Hepatocyte (in vitro differentiated cells): ENCODE data around the gene KMT2B. TPM values are rescaled to one million over a fixed set of nuclear protein-coding genes. Genes with fewer than 3 reads are reported as not detected.

Source experiments
- DNase-seq: peaks from one replicate; pipeline ENCODE4 v3.0.0-alpha.2; 2016; ENCODE audit warnings: low spot score
- H2AFZ ChIP-seq: fragments of 200-600 bp; sonication (generic); 2 replicates; pipeline ENCODE4 v1.6.0; 2016; ENCODE audit warnings: antibody characterized with exemption, mild to moderate bottlenecking
- H3K27ac ChIP-seq: fragments of 200-600 bp; sonication (generic); 2 replicates; pipeline ENCODE4 v1.5.1; 2016; ENCODE audit warnings: mild to moderate bottlenecking
- H3K27me3 ChIP-seq: fragments of 200-600 bp; sonication (generic); 2 replicates; pipeline ENCODE4 v1.6.1; 2016
- H3K36me3 ChIP-seq: fragments of 200-600 bp; sonication (generic); replicated peaks from 2 replicates; pipeline ENCODE4 v1.5.1; 2016; ENCODE audit warnings: low read depth; ENCODE audit not compliant: insufficient read depth
- H3K4me1 ChIP-seq: fragments of 200-600 bp; sonication (generic); 2 replicates; pipeline ENCODE4 v1.5.1; 2016; ENCODE audit warnings: mild to moderate bottlenecking, moderate library complexity; ENCODE audit not compliant: insufficient read depth
- H3K4me2 ChIP-seq: fragments of 200-600 bp; sonication (generic); 2 replicates; pipeline ENCODE4 v1.6.0; 2016
- H3K4me3 ChIP-seq: fragments of 200-600 bp; sonication (generic); 2 replicates; pipeline ENCODE4 v1.5.1; 2016; ENCODE audit warnings: mild to moderate bottlenecking
- H3K79me2 ChIP-seq: fragments of 200-600 bp; sonication (generic); 2 replicates; pipeline ENCODE4 v1.6.0; 2017; ENCODE audit warnings: mild to moderate bottlenecking
- H3K9me2 ChIP-seq: fragments of 200-600 bp; sonication (generic); replicated peaks from 2 replicates; pipeline ENCODE4 v1.6.0; 2017; ENCODE audit warnings: mild to moderate bottlenecking; ENCODE audit not compliant: insufficient read depth
- H3K9me3 ChIP-seq: fragments of 200-600 bp; sonication (generic); 2 replicates; pipeline ENCODE4 v1.5.1; 2016; ENCODE audit warnings: low read depth, mild to moderate bottlenecking
- H4K20me1 ChIP-seq: fragments of 200-600 bp; sonication (generic); 2 replicates; pipeline ENCODE4 v1.6.0; 2016; ENCODE audit warnings: mild to moderate bottlenecking; ENCODE audit not compliant: insufficient read depth, poor library complexity, severe bottlenecking
- CTCF ChIP-seq: fragments of 200-600 bp; sonication (generic); IDR thresholded peaks from 2 replicates; pipeline ENCODE4 v1.5.1; 2016; ENCODE audit warnings: antibody characterized with exemption, mild to moderate bottlenecking; ENCODE audit not compliant: poor library complexity
- EZH2 ChIP-seq: fragments of 200-600 bp; sonication (generic); IDR thresholded peaks from 2 replicates; pipeline ENCODE4 v1.6.1; 2016; ENCODE audit warnings: antibody characterized with exemption, mild to moderate bottlenecking, borderline replicate concordance
- EZH2phosphoT487 ChIP-seq: fragments of 200-600 bp; sonication (generic); IDR thresholded peaks from one replicate; pipeline ENCODE4 v1.6.1; 2018; ENCODE audit warnings: antibody characterized with exemption, mild to moderate bottlenecking, low read depth, moderate library complexity; ENCODE audit not compliant: unreplicated experiment, severe bottlenecking
- WGBS: methylation state at CpG from one replicate; pipeline ENCODE4 v1.1.6; 2016; ENCODE audit warnings: low lambda C conversion rate; ENCODE audit errors: missing lambda C conversion rate; 5-methylcytosine and 5-hydroxymethylcytosine counted together
- polyA plus RNA-seq: library from polyadenylated mRNA; unstranded; fragments of >200 nt; fragmentation: Nextera tagmentation; extraction: Ambion mirVana; gene quantifications from 2 replicates; pipeline ENCODE4 v1.2.1, GENCODE V29; 2016
- total RNA-seq: library from RNA; depleted of rRNA; stranded (reverse); fragments of >200 nt; gene quantifications from 2 replicates; pipeline ENCODE4 v1.2.3, GENCODE V29; 2014

The KMT2B gene
- total and polyA plus RNA-seq, 2 experiments from 2014 or later, result 9.3 to 12.8 TPM

DNA sequence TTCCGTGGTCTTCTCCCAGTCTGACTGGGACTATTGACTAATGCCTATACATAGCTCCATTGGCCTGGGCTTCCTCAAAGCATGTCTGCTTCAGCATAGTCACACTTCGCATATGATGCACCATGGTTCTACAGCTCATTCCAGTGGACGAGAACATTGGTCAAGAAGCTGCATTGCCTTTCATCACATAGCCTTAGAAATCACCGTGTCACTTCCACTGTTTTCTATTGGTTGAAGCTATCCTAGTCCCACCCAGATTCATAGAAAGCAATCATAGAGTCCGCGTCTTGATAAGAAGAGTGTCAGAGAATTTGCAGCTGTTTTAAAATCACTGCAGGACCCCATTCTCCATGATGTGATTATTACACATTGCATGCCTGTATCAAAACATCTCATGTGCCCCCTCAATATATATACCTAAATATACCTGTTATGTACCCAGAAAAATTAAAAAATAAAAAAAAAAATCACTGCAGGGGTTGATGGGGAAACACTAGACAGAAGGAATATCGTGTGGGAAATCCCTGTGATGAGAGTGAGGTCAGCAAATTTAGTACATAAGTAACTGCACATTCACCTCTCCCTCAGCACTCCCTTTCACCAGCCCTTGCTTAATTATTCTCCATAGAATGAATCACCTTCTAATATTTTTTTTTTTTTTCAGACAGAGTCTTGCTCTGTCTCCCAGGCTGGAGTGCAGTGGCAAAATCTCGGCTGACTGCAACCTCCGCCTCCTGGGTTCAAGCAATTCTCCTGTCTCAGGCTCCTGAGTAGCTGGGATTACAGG, 55.4 kb downstream of the KMT2B start:
- 69% methylated on average over 9 of the region's 9 CpGs for WGBS

DNA sequence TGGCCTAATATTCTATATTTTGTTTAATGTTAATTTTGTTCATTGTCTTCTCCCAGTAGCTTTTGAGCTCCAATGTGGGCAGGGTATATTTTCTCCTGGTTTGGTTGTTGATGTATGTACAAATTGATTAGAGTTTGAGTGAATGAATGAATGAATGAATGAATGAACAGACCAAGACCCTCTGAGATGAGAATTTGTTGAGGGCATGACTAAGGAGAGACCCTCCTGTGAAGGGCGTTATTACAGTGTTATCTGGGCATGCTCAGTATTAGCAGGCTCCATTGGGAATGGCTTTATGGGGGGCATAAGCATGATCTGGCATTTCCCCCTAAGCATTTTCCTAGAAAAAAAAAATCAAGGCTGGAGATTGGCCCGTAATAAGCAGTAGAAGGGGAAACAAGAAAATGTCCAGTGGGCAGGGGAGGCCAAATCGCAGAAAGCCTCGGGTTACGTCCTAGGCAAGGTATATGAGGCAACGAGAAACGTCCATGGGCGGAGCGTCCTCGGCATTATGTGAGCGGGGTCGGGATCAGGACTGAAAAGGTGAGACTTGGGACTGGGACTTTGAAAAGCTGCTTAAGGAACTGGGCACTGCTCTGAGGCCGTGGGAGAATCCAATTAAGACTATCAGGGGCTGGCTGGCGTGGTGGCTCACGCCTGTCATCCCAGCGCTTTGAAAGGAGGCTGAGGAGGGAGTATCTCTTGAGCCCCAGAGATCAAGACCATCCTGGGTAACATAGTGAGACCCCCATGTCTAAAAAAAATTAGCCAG, 56.7 kb downstream of the KMT2B start:
- H3K4me3 ChIP-seq, result no peak overlapping the region
- TF ChIP-seq EZH2phosphoT487 (no peak), EZH2 (no peak), CTCF (no peak)
- H3K27me3 ChIP-seq, result no peaks in the 10 kb centered on the region
- no peak overlapping the region for H2AFZ ChIP-seq
- no peaks in the 10 kb centered on the region for H3K9me2 ChIP-seq
- peaks cover 10% of the 10 kb centered on the region for H3K4me1 ChIP-seq
- no peaks in the 10 kb centered on the region for H4K20me1 ChIP-seq
- 52% methylated on average over 16 of the region's 16 CpGs for WGBS
- H3K9me3 ChIP-seq, result no peaks in the 10 kb centered on the region
- H3K79me2 ChIP-seq, result peaks cover 4% of the 10 kb centered on the region
- peak overlapping the region; percentile 67 for H3K4me2 ChIP-seq
- DNase-seq, result no peak
- no peak overlapping the region for H3K27ac ChIP-seq
- no peaks in the 10 kb centered on the region for H3K36me3 ChIP-seq

More for the DNA sequence above, 55.4 kb downstream of the KMT2B start:
- Histone ChIP-seq H3K9me2 (no peaks in the 10 kb centered on the region), H3K4me1 (peaks cover 10% of the 10 kb centered on the region), H3K4me2 (no peak overlapping the region), H3K4me3 (no peak overlapping the region), H4K20me1 (no peaks in the 10 kb centered on the region), H3K36me3 (no peaks in the 10 kb centered on the region), H3K9me3 (no peaks in the 10 kb centered on the region), H3K79me2 (peaks cover 4% of the 10 kb centered on the region), H3K27ac (no peak overlapping the region), H2AFZ (no peak overlapping the region), H3K27me3 (no peaks in the 10 kb centered on the region)
- no peak for DNase-seq
- TF ChIP-seq EZH2, result no peak
- no peak for TF ChIP-seq EZH2phosphoT487
- TF ChIP-seq CTCF, result no peak

- no peaks in the 10 kb centered on the region for H3K9me2 ChIP-seq
- no peak for DNase-seq
- H3K9me3 ChIP-seq, result no peaks in the 10 kb centered on the region
- no peak overlapping the region for H3K4me3 ChIP-seq
- TF ChIP-seq EZH2phosphoT487 (no peak), CTCF (no peak), EZH2 (no peak)
- no peaks in the 10 kb centered on the region for H3K36me3 ChIP-seq
- 26% methylated on average over 9 of the region's 9 CpGs for WGBS
- peak overlapping the region; percentile 67 for H3K4me2 ChIP-seq
- H3K79me2 ChIP-seq, result peaks cover 4% of the 10 kb centered on the region
- H3K27ac ChIP-seq, result no peak overlapping the region
- H2AFZ ChIP-seq, result no peak overlapping the region
- H3K4me1 ChIP-seq, result peaks cover 10% of the 10 kb centered on the region
- no peaks in the 10 kb centered on the region for H3K27me3 ChIP-seq
- no peaks in the 10 kb centered on the region for H4K20me1 ChIP-seq
Measured at GRCh38 chr19:35775046-35775297, 57.2 kb downstream of the KMT2B start.
